Measurements from ENCODE around the gene LHFPL3.

DNA sequence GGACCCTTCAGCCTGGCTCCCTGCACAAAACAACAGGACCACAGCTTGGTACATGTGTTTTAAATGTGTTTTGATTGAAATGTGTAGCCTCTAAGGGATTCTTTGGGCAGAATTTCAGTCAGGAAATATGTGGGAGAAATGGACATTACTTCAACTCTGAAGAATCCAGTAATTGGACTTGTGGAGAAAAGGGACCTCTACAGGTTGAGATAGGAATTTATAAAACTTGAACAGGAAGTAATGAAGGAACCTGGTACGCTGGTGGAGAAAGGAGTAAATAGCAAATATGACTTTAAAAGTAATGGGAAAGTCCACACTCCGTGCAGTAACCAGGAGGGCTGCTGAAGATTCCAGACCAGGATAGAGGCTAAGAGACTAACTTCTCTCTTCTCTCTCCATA, 220.5 kb downstream of the LHFPL3 start:
- TF ChIP-seq POLR2A (IDR thresholded peaks at IDR 0.05): no peak
- TF ChIP-seq, protein P1, sequence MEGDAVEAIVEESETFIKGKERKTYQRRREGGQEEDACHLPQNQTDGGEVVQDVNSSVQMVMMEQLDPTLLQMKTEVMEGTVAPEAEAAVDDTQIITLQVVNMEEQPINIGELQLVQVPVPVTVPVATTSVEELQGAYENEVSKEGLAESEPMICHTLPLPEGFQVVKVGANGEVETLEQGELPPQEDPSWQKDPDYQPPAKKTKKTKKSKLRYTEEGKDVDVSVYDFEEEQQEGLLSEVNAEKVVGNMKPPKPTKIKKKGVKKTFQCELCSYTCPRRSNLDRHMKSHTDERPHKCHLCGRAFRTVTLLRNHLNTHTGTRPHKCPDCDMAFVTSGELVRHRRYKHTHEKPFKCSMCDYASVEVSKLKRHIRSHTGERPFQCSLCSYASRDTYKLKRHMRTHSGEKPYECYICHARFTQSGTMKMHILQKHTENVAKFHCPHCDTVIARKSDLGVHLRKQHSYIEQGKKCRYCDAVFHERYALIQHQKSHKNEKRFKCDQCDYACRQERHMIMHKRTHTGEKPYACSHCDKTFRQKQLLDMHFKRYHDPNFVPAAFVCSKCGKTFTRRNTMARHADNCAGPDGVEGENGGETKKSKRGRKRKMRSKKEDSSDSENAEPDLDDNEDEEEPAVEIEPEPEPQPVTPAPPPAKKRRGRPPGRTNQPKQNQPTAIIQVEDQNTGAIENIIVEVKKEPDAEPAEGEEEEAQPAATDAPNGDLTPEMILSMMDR (IDR thresholded peaks at IDR 0.05): peak in 2 of 6 experiments; percentile 8

Data from thyroid gland (tissue), 4 donors.